Measurements from ENCODE around the gene UTP25. TPM values are rescaled to one million over a fixed set of nuclear protein-coding genes. Genes with fewer than 3 reads are reported as not detected.

UTP25 gene
- total RNA-seq, 2 experiments from 2014 or later, result 10.5 to 12.8 TPM

DNA sequence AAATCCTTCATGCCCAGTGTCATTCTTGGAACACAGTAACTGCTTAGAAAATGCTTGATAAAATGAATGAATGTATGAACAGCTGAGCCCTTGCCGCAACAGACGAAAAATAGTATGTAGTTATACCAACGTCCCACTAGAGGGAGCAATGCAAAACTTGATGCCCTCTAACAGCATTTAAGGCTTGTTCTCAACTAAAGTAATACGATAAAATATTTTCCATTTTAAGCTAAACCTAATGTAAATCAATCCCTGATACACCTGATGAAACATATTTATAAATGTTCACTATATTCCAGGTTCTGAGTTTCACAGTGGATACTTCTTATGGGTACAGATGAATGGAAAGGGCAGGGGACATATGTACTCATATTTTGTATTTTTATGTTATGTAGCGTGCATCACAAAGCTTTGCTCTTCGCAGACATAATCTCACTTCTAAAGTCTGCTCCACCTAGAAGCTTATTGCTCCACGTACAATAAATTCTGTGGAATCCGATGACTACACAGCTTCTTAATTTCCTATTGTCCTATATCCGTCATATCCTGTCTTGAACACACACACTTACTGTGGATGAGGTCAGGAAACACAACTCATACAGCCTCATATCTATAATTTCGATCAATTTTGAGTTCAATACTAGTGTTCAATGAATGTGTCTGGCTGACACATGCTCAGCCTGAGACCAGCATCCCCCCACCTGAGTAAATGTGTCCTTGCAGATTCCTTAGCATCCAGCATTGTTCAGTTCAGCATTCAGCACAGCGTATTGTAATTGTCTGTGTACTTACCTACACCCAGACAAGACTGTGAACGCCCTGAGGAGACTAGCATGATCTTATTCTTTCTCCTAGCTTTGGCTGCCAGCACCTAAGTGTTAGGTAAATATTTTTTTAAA lies 4.4 kb upstream of the UTP25 start:
- Histone ChIP-seq H3K36me3 (ENCODE audit: insufficient read depth, low read length) (no peaks in the 10 kb centered on the region), H3K4me2 (ENCODE audit: low read length) (no peak overlapping the region; the same call in 1 of the 2 replicates), H4K20me1 (ENCODE audit: insufficient read depth, low read length) (no peaks in the 10 kb centered on the region), H2AFZ (ENCODE audit: low read length) (peak overlapping the region; percentile 82), H3K9me2 (ENCODE audit: insufficient read depth, low read length) (no peaks in the 10 kb centered on the region), H3K4me3 (ENCODE audit: low read depth, low read length, poor library complexity, severe bottlenecking) (no peak overlapping the region), H3K79me2 (ENCODE audit: insufficient read depth, low read depth, low read length) (peaks cover 5% of the 10 kb centered on the region; the same call in 1 of the 2 replicates), H3K9me3 (ENCODE audit: low read length) (no peaks in the 10 kb centered on the region), H3K27ac (ENCODE audit: low read depth, low read length, poor library complexity, severe bottlenecking) (no peak overlapping the region), H3K4me1 (ENCODE audit: insufficient read depth, low read length, poor library complexity, severe bottlenecking) (peaks cover 6% of the 10 kb centered on the region)
- no TSS peak for BruUV-seq (replicated peaks)
- ChIA-PET CTCF (ENCODE audit: unreplicated experiment) (interaction anchor here (0.5 to 1.2 kb wide), 6 partner anchors 8 to 61 kb away, joined by 3 to 6 read pairs (median 4); no protein-coding TSS in a partner anchor), POLR2A (interaction anchor here (0.6 to 2.2 kb wide), 11 partner anchors 10 to 80 kb away, joined by 3 to 12 read pairs (median 4); partner anchors contain the start of gene TRAF3IP3)
- intact Hi-C loops (cut with micrococcal nuclease; ENCODE audit: unreplicated experiment), result no loop called here
- DNase-seq (ENCODE audit: low spot score), result peak; percentile 61
- TF ChIP-seq, protein P1, sequence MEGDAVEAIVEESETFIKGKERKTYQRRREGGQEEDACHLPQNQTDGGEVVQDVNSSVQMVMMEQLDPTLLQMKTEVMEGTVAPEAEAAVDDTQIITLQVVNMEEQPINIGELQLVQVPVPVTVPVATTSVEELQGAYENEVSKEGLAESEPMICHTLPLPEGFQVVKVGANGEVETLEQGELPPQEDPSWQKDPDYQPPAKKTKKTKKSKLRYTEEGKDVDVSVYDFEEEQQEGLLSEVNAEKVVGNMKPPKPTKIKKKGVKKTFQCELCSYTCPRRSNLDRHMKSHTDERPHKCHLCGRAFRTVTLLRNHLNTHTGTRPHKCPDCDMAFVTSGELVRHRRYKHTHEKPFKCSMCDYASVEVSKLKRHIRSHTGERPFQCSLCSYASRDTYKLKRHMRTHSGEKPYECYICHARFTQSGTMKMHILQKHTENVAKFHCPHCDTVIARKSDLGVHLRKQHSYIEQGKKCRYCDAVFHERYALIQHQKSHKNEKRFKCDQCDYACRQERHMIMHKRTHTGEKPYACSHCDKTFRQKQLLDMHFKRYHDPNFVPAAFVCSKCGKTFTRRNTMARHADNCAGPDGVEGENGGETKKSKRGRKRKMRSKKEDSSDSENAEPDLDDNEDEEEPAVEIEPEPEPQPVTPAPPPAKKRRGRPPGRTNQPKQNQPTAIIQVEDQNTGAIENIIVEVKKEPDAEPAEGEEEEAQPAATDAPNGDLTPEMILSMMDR (conservative IDR thresholded peaks at IDR 0.05; ENCODE audit: low read length), result peak; percentile 90
- no peak for TF ChIP-seq EZH2phosphoT487 (IDR thresholded peaks at IDR 0.05; ENCODE audit: borderline replicate concordance, low read depth, low read length)

- Histone ChIP-seq H3K9me2 (ENCODE audit: insufficient read depth, low read length) (no peaks in the 10 kb centered on the region), H3K36me3 (ENCODE audit: insufficient read depth, low read length) (peaks cover 14% of the 10 kb centered on the region), H3K79me2 (ENCODE audit: insufficient read depth, low read depth, low read length) (peaks cover 29% of the 10 kb centered on the region), H3K9me3 (ENCODE audit: low read length) (no peaks in the 10 kb centered on the region), H3K4me2 (ENCODE audit: low read length) (no peak overlapping the region), H3K27ac (ENCODE audit: low read depth, low read length, poor library complexity, severe bottlenecking) (no peak overlapping the region), H4K20me1 (ENCODE audit: insufficient read depth, low read length) (no peaks in the 10 kb centered on the region), H2AFZ (ENCODE audit: low read length) (no peak overlapping the region; the same call in 1 of the 2 replicates), H3K4me1 (ENCODE audit: insufficient read depth, low read length, poor library complexity, severe bottlenecking) (peaks cover 19% of the 10 kb centered on the region), H3K4me3 (ENCODE audit: low read depth, low read length, poor library complexity, severe bottlenecking) (no peak overlapping the region)
- TF ChIP-seq, protein P1 (conservative IDR thresholded peaks at IDR 0.05; ENCODE audit: low read length), result no peak
- TF ChIP-seq EZH2phosphoT487 (IDR thresholded peaks at IDR 0.05; ENCODE audit: borderline replicate concordance, low read depth, low read length), result no peak
- no peak for DNase-seq (ENCODE audit: low spot score)
- intact Hi-C loops (cut with micrococcal nuclease; ENCODE audit: unreplicated experiment), result loop anchor here (2.0 to 5.0 kb wide), 3 partner anchors 44 to 1751 kb away; partner anchors contain the start of genes C1orf74, SLC30A1 and TRAF3IP3
- ChIA-PET POLR2A (interaction anchor here (0.6 to 1.0 kb wide), 4 partner anchors 26 to 1592 kb away, joined by 3 to 6 read pairs (median 3); partner anchors contain the start of gene TRAF3IP3), CTCF (ENCODE audit: unreplicated experiment) (no interaction called here)
- no TSS peak for BruUV-seq (replicated peaks)
Measured at GRCh38 chr1:209825591-209826434, 2.0 kb upstream of the UTP25 start.
